ENCODE data around the gene MARCKS. TPM values are rescaled to one million over a fixed set of nuclear protein-coding genes. Genes with fewer than 3 reads are reported as not detected.

Gene MARCKS
- total and polyA plus RNA-seq, 2 of the 13 experiments (the other 11 are each of a cell fraction or from before 2014, with no cell fraction given), result 30.5 to 39.5 TPM

DNA sequence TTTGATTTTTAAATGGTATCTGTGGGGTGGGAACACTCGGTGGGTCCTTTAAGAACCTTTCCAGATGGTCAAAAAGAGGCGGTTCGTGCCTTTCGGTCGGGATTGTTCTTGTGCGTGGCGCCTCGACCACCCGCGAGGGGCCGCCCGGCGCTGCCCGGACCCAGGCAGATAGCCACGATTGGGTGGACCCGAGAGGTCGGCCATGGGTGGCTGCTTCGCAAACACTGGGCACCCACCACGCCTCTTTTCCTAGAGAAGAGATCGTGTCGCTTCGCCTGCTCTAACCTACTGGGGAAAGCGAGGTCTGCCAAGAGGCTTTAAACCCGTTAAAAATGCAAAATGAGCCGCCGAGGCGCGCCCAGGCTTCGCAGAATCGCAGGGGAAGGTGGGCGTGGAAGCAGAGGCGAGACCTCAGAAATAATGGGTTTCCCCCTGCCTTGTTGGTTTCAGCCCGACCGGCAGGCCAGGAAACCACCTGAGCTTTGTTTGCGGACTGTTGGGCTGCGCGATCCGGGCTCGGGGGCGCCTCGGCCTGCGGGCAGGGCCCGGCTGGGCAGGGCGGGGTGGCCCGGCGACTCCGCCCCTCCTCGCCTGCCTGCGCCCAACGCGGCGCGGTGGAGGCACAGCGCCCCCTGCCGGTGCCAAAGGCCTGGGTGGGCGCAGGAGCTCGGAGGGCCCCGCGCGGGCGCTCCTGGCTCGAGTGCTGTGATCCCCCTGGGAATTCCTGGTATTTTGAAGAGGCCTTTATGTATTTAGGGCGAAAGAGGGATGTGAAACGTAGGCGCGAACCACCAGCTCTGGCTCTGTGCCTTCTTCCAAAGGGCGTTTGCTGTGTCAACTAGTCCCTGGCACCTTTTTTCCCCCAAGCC is 1.6 kb downstream of the MARCKS start (continued):
- TF ChIP-seq, protein P1, sequence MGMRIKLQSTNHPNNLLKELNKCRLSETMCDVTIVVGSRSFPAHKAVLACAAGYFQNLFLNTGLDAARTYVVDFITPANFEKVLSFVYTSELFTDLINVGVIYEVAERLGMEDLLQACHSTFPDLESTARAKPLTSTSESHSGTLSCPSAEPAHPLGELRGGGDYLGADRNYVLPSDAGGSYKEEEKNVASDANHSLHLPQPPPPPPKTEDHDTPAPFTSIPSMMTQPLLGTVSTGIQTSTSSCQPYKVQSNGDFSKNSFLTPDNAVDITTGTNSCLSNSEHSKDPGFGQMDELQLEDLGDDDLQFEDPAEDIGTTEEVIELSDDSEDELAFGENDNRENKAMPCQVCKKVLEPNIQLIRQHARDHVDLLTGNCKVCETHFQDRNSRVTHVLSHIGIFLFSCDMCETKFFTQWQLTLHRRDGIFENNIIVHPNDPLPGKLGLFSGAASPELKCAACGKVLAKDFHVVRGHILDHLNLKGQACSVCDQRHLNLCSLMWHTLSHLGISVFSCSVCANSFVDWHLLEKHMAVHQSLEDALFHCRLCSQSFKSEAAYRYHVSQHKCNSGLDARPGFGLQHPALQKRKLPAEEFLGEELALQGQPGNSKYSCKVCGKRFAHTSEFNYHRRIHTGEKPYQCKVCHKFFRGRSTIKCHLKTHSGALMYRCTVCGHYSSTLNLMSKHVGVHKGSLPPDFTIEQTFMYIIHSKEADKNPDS (CRISPR knock-in tag; IDR thresholded peaks at IDR 0.05), result no peak
- TF ChIP-seq ZNF274 (CRISPR knock-in tag; IDR thresholded peaks at IDR 0.05) (no peak), ZNF747 (CRISPR knock-in tag; IDR thresholded peaks at IDR 0.05; ENCODE audit: borderline replicate concordance) (peak; percentile 25; the same call in 1 of the 2 replicates), XRCC5 (optimal IDR thresholded peaks at IDR 0.05; ENCODE audit: low read length) (peak; percentile 85), ZNF264 (CRISPR knock-in tag; IDR thresholded peaks at IDR 0.05) (peak; percentile 45; the same call in 1 of the 2 replicates), SIX4 (CRISPR knock-in tag; IDR thresholded peaks at IDR 0.05) (0 out of 2 replicates have a peak, but pooled peaks have one; percentile 5), AHR (CRISPR knock-in tag; IDR thresholded peaks at IDR 0.05) (no peak), TAF1 (CRISPR knock-in tag; IDR thresholded peaks at IDR 0.05) (peak; percentile 82), SSRP1 (CRISPR knock-in tag; IDR thresholded peaks at IDR 0.05) (no peak), KLF12 (CRISPR knock-in tag; IDR thresholded peaks at IDR 0.05; ENCODE audit: borderline replicate concordance) (peak; percentile 81; the same call in 1 of the 2 replicates), ZNF484 (CRISPR knock-in tag; IDR thresholded peaks at IDR 0.05; ENCODE audit: borderline replicate concordance, low read depth) (no peak), SNAPC2 (CRISPR knock-in tag; IDR thresholded peaks at IDR 0.05) (no peak)
- TF ChIP-seq, protein P2, sequence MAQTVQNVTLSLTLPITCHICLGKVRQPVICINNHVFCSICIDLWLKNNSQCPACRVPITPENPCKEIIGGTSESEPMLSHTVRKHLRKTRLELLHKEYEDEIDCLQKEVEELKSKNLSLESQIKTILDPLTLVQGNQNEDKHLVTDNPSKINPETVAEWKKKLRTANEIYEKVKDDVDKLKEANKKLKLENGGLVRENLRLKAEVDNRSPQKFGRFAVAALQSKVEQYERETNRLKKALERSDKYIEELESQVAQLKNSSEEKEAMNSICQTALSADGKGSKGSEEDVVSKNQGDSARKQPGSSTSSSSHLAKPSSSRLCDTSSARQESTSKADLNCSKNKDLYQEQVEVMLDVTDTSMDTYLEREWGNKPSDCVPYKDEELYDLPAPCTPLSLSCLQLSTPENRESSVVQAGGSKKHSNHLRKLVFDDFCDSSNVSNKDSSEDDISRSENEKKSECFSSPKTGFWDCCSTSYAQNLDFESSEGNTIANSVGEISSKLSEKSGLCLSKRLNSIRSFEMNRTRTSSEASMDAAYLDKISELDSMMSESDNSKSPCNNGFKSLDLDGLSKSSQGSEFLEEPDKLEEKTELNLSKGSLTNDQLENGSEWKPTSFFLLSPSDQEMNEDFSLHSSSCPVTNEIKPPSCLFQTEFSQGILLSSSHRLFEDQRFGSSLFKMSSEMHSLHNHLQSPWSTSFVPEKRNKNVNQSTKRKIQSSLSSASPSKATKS (CRISPR knock-in tag; IDR thresholded peaks at IDR 0.05), result no peak
- TF ChIP-seq, protein P3, sequence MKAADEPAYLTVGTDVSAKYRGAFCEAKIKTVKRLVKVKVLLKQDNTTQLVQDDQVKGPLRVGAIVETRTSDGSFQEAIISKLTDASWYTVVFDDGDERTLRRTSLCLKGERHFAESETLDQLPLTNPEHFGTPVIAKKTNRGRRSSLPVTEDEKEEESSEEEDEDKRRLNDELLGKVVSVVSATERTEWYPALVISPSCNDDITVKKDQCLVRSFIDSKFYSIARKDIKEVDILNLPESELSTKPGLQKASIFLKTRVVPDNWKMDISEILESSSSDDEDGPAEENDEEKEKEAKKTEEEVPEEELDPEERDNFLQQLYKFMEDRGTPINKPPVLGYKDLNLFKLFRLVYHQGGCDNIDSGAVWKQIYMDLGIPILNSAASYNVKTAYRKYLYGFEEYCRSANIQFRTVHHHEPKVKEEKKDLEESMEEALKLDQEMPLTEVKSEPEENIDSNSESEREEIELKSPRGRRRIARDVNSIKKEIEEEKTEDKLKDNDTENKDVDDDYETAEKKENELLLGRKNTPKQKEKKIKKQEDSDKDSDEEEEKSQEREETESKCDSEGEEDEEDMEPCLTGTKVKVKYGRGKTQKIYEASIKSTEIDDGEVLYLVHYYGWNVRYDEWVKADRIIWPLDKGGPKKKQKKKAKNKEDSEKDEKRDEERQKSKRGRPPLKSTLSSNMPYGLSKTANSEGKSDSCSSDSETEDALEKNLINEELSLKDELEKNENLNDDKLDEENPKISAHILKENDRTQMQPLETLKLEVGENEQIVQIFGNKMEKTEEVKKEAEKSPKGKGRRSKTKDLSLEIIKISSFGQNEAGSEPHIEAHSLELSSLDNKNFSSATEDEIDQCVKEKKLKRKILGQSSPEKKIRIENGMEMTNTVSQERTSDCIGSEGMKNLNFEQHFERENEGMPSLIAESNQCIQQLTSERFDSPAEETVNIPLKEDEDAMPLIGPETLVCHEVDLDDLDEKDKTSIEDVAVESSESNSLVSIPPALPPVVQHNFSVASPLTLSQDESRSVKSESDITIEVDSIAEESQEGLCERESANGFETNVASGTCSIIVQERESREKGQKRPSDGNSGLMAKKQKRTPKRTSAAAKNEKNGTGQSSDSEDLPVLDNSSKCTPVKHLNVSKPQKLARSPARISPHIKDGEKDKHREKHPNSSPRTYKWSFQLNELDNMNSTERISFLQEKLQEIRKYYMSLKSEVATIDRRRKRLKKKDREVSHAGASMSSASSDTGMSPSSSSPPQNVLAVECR (CRISPR knock-in tag; IDR thresholded peaks at IDR 0.05; ENCODE audit: borderline replicate concordance), result peak; percentile 79; the same call in 1 of the 2 replicates
- TF ChIP-seq, protein P4, sequence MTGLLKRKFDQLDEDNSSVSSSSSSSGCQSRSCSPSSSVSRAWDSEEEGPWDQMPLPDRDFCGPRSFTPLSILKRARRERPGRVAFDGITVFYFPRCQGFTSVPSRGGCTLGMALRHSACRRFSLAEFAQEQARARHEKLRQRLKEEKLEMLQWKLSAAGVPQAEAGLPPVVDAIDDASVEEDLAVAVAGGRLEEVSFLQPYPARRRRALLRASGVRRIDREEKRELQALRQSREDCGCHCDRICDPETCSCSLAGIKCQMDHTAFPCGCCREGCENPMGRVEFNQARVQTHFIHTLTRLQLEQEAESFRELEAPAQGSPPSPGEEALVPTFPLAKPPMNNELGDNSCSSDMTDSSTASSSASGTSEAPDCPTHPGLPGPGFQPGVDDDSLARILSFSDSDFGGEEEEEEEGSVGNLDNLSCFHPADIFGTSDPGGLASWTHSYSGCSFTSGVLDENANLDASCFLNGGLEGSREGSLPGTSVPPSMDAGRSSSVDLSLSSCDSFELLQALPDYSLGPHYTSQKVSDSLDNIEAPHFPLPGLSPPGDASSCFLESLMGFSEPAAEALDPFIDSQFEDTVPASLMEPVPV (CRISPR knock-in tag; IDR thresholded peaks at IDR 0.05), result peak; percentile 37
